Activated CD8-positive, alpha-beta memory T cell treated with anti-CD3 and anti-CD28 coated beads for 24 hours (primary cell): ENCODE measurements around the gene MACROD2.

Experiments used
- DNase-seq: peaks from one replicate; pipeline ENCODE4 v3.0.0-alpha.2; 2020

Gene MACROD2

DNA sequence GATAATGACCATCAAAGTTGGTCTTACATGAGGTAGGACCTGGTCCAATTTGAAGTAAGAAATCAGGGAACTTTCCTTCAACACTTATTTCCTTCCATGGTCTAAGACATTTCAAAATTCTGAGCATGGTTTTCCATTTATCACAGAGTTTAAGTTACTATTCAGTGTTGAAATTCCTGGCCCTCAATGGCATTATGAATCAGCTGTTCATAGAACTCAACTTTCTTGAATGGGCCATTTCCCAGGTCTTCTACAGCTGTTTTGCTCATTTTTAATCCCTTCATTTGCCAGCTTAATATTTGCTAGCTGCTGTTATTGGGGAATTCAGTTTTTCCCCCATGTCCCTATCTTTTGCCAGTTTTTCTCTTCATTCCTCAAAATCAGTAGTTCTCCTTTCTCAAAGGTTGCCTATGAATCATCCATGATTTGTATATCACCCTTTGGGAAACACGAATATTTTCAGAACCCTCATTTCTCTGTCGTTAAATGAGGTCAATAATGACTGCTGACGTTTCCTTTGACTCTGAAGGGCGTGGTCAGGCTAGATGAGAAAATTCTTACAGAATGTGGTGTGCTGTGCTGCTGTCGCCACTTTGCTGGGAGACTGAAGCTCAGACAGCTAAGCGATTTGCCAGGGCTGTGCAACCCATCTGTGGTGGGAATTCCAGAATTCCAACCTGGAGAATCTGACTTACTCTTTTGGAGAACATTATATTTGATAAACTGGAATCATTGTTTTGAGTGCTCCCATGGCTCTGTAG is 558.6 kb downstream of the MACROD2 start:
- DNase-seq: no peak

DNA sequence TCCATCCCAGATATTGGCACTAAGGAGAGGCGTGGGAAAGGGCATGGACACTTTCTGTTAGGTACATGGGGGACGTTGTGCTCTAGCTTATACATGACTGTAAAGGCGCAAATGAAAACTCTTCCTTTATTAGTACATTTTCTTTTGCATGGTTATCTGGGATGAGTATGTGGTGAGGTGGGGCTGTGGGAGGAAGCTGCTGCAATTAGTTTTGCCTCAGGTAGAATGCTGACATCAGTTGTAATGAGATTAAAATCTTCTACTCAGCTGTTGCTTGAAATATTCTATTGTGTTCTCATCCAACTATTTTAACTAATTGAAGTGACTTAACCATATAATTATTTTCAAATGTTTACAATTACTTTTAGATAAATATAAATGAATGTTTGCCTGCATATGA is 560.4 kb downstream of the MACROD2 start:
- DNase-seq: no peak

DNA sequence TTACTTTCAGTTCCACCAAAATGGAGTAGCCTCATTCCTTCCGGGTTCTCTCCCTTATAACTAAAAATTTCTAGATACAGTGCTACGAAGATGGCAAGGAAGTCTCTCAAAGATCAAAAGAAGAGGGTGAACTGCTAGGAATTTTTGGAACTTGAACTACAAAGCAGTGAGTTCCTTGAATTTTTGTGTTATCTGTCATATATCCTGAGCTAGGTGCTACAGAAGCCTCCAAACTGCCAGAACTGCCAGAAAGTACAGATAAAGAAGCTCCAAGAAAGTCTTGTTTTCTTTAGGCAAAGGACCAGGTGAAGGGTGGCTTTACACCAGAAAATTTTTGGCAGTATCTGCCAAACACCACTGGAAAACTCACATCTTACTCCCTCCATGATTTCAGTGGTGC is 560.9 kb downstream of the MACROD2 start:
- DNase-seq: no peak

- DNase-seq: no peak
Observed at GRCh38 chr20:14559612-14560011, 564.3 kb downstream of the MACROD2 start.

- no peak for DNase-seq
Observed at GRCh38 chr20:14561741-14562221, 566.5 kb downstream of the MACROD2 start.

DNA sequence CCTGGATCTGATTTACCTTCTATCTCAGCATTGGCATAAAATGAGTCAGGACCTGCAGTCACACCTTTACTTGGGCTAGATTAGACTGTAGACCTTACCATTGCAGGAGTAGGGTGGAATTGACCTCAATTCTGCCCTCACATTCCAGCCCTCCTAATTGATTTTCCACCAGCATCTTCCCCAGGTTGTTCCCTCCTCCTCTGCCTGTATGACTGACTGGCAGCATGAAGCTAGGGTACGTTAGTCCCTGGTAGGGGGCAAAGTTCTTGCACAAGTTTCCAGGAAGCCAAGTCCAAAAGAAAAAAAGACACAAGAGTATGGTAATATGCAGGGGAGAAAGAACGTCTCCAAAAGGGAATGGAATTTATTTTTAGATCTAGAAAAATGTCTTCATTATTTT is 567.7 kb downstream of the MACROD2 start:
- DNase-seq: no peak

GRCh38 chr20:14566505-14566904 is 571.2 kb downstream of the MACROD2 start:
- no peak for DNase-seq

DNA sequence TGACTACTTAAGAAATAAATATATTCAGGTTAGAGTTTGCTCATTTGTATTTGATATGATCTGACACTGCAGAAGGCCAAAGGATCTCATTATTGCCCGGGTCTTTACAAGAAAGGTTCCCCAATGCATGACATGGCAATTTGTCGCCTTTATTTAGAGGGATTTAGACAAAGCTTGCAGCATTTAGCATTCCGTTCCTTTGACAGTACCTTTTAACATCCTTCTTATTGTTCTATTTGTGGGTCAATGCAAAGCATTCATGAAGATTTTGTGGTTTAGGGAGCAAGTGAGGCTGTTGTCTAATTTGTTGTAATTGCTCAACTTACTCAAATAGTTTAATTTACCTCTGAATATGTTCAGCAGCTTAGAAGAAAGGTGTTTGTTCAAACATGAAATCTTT is 572.9 kb downstream of the MACROD2 start:
- DNase-seq: no peak

- no peak for DNase-seq
Observed at GRCh38 chr20:14568701-14569100, 573.4 kb downstream of the MACROD2 start.

GRCh38 chr20:14569641-14570040 is 574.3 kb downstream of the MACROD2 start:
- no peak for DNase-seq

DNA sequence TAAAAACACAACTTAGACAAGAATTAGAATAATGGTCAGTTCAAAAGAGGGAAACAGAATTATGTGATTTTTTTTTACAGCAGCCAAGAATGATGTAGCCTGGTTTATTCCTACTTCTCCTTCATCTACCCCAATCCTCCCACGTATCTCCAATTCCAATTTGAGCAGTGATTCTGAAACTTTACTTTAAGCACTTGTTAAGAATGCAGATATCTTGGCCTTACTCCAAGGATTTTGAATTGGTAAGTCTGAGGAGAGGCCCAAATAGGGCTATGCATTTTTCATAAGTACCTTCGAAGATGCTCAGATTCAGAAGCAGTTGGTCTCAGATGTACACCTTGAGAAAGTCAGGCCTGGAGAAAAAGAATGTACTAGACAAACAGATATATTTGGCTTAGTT is 575.5 kb downstream of the MACROD2 start:
- no peak for DNase-seq

DNA sequence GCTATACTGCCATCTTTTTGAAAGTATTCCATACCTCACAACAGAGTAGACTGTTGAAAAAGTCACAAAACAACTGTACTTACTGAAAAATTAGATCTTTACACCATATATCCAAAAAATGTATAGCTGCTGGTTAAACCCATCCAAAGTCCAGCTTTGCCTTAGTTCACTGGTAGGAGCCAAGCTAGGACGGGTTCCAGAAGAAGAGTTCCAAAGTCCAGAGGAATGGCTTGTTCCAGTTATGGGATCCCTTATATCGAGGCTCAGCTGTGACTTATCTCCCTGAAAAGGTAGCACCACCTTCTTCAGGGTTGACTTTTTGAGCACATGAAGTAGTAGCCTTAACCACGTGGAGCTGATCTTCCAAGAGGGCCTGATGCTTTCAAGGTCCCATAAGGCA is 578.4 kb downstream of the MACROD2 start:
- no peak for DNase-seq

DNA sequence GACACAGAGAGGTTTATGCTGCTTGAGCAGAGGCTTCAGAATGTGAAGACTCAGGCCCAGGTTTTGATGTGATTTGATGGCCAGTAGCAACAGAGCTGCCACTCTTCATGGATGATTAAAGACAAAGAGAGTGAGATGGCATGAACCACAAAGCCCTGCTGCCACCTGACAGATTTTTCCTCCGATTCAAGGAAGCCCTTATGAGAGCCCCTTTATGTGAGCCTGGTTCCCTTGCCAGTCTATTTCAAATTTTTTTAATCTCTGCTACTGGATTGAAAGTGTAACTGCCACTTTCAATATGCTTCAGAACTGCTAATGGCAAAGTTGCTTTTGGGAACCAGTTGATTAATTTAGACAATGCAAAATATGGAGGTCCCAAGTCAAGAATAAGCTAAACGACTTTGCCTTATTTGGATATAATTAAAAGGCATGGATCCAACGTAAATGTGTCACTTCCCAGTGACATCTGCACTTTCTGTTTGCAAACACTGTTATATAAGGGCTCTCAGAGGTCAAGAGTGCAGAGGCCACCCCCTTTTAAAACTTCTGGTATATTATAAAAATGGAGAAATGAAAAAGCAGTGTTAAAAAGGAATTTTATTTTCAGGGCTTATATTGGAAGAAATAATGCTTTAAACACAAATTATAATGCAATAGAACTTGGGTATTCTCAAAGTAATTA is 581.0 kb downstream of the MACROD2 start:
- DNase-seq: no peak

DNA sequence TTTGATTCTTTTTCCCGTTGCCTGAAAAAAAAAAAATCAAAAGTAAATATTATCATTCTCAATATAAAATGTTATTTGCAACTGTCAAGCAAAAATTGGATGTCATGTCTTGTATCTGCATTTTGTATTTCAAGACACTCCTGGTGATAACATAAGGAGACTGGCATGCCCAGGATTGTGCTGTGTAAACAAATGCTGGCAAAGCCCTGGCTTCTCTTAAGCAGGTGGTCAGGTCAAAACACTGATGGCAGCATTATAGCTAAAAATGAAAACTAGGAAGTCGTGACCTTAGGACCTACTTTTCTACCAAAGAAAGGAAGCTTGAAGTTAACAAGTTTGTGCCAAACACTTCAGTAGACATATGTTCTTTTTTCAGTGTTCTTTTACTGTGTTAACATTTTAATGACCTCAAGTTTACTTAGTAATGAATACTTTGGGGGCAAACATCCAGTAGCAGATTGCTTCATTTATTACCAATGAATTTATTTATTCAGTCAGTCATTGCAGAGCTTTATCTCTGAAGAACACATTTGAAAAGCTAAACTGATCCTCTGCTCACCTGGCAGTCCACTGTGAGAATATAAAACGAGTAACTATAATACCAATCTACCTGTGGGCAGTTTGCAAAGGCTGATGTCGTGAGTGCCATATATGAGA is 585.2 kb downstream of the MACROD2 start:
- DNase-seq: no peak

DNA sequence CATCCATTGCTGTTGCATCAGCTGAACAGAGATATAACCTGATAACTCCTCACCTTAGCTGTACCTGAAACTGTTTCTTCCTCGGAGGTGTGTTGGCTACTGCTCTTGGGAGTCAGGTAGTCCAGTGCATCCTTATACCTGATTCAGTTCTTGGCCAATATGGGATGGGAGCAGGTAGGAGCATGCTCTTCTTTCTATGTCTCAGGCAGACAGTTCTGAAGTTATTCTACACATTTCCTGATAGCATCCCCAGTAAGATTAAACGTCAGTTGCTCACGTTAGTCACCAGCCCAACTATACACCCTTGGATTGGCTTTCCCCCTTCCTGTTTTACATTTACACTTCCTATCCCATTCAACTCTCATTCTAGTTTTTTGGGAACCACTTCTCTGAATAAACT is 586.4 kb downstream of the MACROD2 start:
- DNase-seq: no peak

DNA sequence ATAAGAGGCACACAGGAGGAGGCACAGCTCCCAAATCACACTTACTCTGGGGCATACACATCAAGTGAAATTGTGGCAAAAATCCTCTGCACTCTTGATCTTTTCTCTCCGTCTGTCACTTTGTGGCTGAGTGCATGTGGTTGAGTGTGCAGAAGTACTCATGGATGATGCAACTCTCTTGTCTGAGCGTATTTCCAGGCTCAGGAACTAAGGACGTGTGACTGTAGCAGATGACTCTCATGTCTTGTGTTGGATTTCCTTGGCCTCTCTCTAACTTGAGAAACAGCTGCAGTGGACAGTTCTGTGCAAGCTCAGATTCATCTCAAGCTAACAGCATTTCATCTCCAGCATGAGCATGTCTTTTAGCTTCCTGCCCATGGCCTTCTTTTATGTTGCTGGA is 587.5 kb downstream of the MACROD2 start:
- DNase-seq: no peak

DNA sequence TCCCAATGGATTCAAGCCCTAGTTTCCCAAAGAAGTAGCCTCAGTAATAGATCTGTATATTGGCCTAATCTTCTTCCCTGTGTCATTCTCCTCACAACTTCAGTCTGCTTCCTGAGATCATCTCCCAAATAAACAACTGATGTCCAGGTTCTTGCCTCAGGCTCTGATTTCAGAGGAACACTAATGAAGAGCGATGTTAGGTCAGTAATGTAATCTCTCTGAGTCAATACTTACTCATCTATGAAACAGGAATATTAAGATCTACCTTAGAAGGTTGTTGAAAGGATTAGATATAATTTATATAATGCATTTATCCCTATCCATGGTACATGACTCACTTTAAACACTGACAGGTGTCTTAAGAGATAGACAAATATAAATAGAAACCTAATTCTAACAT is 588.1 kb downstream of the MACROD2 start:
- DNase-seq: no peak

DNA sequence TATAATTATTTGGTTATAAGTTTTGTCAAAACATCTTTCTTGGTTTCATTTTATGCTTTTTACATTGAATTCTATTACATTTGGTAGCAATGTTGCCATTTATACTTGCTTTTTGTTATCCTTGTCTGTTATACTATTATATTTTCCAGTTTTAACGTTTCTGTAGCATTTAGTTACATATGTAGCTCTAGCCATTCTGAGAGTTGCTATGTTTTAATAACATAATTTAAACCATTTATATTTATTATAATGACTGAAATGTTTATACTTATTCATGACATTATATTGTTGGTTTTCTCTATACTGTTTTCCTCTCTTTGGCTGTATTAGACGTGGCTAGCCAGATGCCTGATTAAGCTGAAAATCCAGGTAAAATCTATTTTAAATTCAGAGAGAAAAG is 594.1 kb downstream of the MACROD2 start:
- DNase-seq: no peak

GRCh38 chr20:14595051-14595450 is 599.7 kb downstream of the MACROD2 start:
- DNase-seq: no peak

DNA sequence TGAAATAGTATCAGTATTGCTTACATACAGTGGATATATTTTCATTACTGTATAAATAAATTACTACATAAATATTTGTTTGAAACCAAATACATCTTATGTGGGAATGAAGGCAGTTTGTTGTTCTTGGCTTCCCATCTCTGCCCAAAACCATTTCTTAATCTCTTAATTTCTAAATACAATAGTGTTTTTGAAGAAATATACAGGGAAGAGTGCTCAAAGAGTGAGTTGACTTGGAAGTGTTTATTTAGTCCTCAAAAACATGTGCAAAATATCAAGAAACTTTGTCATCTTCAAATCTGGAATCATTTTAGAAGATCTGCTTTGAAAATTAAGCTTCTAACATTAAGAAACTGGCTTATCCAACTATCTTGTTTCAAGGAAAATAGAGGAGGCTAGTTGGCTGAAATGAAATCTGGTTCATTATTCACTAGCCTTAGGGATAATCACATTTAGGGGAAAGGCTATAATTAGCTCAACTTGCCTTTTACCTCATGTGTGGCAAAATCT is 601.9 kb downstream of the MACROD2 start:
- DNase-seq: no peak

DNA sequence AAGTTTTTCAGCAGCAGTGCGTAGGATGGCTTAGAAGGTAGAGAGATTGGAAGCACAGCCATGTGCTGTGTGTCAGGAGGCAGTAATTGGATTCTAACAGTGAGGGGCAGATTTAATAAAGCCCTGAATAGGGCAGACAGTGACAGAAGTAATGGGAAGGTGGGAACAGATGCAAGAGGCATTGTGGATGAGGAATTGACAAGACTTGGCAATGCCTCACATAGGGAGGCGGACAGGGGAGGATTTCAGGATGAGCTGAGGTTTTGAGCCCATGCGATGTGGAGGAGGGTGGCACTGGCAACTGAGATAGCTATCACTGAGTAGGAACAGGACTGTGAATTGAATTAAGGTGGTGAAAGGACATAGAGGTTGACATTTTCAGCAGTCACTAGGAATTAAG is 604.3 kb downstream of the MACROD2 start:
- DNase-seq: no peak

DNA sequence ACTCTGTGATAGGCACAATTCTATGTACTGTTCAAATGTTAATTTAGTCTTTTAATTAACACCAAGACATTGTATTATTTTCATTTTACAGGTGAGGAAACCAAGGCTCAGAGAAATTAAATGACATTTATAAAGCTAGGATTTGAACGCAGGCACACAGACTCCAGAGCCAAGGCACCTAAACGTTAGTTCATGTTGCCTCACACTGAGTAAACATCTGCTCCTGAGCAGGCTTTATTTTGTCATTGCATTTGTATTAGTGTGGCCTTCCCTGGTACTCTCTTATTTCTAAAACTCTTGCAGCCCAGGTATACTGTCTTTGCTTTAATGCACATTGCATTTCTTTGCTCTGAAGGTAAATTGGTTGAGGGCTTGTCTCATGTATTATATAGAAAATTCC is 605.2 kb downstream of the MACROD2 start:
- DNase-seq: no peak

DNA sequence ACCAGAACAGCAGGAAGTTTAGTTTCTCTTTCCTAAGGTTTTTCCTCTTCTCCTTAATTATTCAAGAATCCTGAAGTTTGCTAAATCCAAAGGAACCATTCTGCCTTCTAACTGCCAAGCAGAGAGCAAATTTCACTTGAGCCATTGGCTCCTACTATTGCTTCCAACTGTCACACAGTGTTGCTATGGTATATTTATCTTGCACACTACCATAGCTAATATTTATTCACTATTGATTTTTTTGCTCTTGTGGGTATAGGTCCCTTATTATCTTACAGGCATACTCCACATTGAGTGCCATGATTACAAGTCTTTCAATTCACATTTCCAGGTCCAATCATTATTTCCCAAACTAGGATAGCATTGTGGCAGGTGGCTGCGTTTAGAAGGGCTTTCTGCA is 608.8 kb downstream of the MACROD2 start:
- DNase-seq: no peak
